K562 (cell line): ENCODE data around the gene PIGV. TPM values are rescaled to one million over a fixed set of nuclear protein-coding genes. Genes with fewer than 3 reads are reported as not detected.

Experiments
- ATAC-seq: fragments of 200-7000 bp; cut with Tn5 transposase; 3 replicates; pipeline ENCODE4 v1.9.1; 2020; ENCODE audit warnings: moderate library complexity
- BruUV-seq: library from RNA; stranded (reverse); fragments of 400-500 nt; replicated peaks from 2 replicates; lab custom pipeline; 2021; lab: Mats Ljungman, UMichigan
- CTCF ChIA-PET: fragments of 300-600 bp; formaldehyde crosslinking; extraction: SDS; loops from one replicate; lab custom pipeline; 2021; ENCODE audit warnings: low intra/inter-chr PET ratio; lab: Yijun Ruan, JAX
- POLR2A ChIA-PET: fragments of 300-600, 350-650 bp; sonication (Branson Sonifier 250); formaldehyde crosslinking; extraction: SDS; loops from one replicate; lab custom pipeline; 2021; ENCODE audit warnings: antibody characterized with exemption, inconsistent platforms; lab: Yijun Ruan, JAX
- DNase-seq, 4 experiments: peaks; one replicate each; pipeline versions ENCODE4 v3.0.0 to v3.0.0-alpha.2; 2011 to 2018; ENCODE audit warnings: low spot score in 3 of 4, mixed read lengths in 3 of 4; ENCODE audit errors: extremely low read depth in 1 of 4
- FAIRE-seq: peaks from 2 replicates; lab custom pipeline; 2011; peaks lifted over from hg19 to GRCh38; lab: Jason Lieb, UNC
- H2AFZ ChIP-seq: 2 replicates; pipeline ENCODE4 v1.6.0; 2011; ENCODE audit warnings: low read depth, low read length, control low read depth, inconsistent platforms
- H3K27ac ChIP-seq: fragments of 200-600 bp; 3 replicates; pipeline ENCODE4 v1.8.0; 2011; ENCODE audit warnings: low read depth, mild to moderate bottlenecking, control low read depth, inconsistent platforms, low read length, moderate library complexity, mixed read lengths; ENCODE audit errors: extremely low read depth
- H3K27me3 ChIP-seq, 2 experiments: fragments of 300-600 bp in 1 of 2; 2 replicates in 1 of 2; 3 replicates in 1 of 2; pipeline versions ENCODE4 v1.6.0 to v1.8.0; 2011; ENCODE audit warnings: inconsistent platforms in 2 of 2, low read length in 2 of 2, mild to moderate bottlenecking in 1 of 2, mixed read lengths in 1 of 2, moderate library complexity in 1 of 2; ENCODE audit not compliant: control insufficient read depth in 2 of 2, insufficient read depth in 2 of 2
- H3K36me3 ChIP-seq: fragments of 300-600 bp; 3 replicates; pipeline ENCODE4 v1.8.0; 2011; ENCODE audit warnings: mild to moderate bottlenecking, low read length, inconsistent platforms; ENCODE audit not compliant: control insufficient read depth, insufficient read depth
- H3K4me1 ChIP-seq, 2 experiments: fragments of 200-600 bp in 1 of 2; replicated peaks in 1 of 2; 2 replicates in 1 of 2; 3 replicates in 1 of 2; pipeline versions ENCODE4 v1.5.1 to v1.8.0; 2011; ENCODE audit warnings: inconsistent platforms in 2 of 2, low read length in 2 of 2, mild to moderate bottlenecking in 1 of 2, mixed read lengths in 1 of 2, moderate library complexity in 1 of 2; ENCODE audit not compliant: control insufficient read depth in 2 of 2, insufficient read depth in 2 of 2
- H3K4me2 ChIP-seq: 2 replicates; pipeline ENCODE4 v1.6.1; 2011; ENCODE audit warnings: low read length, control low read depth, inconsistent platforms, mixed read lengths; ENCODE audit not compliant: insufficient read depth
- H3K4me3 ChIP-seq: fragments of 200-600 bp; sonication (generic), shearing (Covaris generic); 2 replicates; pipeline ENCODE4 v1.5.1; 2016; ENCODE audit warnings: control low read depth, inconsistent platforms
- H3K79me2 ChIP-seq: fragments of 200-600 bp; 3 replicates; pipeline ENCODE4 v1.8.0; 2011; ENCODE audit warnings: low read length, inconsistent platforms; ENCODE audit not compliant: control insufficient read depth, insufficient read depth
- H3K9ac ChIP-seq, 2 experiments: 2 replicates each; pipeline versions ENCODE4 v1.6.0 to v1.6.1; 2011; ENCODE audit warnings: low read depth in 2 of 2, low read length in 2 of 2, control low read depth in 1 of 2, inconsistent platforms in 1 of 2, mild to moderate bottlenecking in 1 of 2, mixed read lengths in 1 of 2; ENCODE audit not compliant: insufficient read depth in 1 of 2
- H3K9me1 ChIP-seq: one replicate; pipeline ENCODE4 v1.6.0; 2011; ENCODE audit warnings: inconsistent platforms, mild to moderate bottlenecking, low read length, moderate library complexity; ENCODE audit not compliant: control insufficient read depth, insufficient read depth
- H3K9me3 ChIP-seq: replicated peaks from 2 replicates; pipeline ENCODE4 v1.5.1; 2011; ENCODE audit warnings: low read depth, low read length, inconsistent platforms; ENCODE audit not compliant: control insufficient read depth, insufficient read depth
- H4K20me1 ChIP-seq: replicated peaks from 2 replicates; pipeline ENCODE4 v1.6.1; 2011; ENCODE audit warnings: low read length, inconsistent platforms, mixed read lengths; ENCODE audit not compliant: control insufficient read depth, insufficient read depth
- KLF16 ChIP-seq: IDR thresholded peaks from 2 replicates; pipeline ENCODE4 v1.6.1; 2016; ENCODE audit warnings: antibody characterized with exemption
- RBM25 ChIP-seq: fragments of 200-400 bp; formaldehyde crosslinking; IDR thresholded peaks from 2 replicates; pipeline ENCODE4 v1.6.1; 2018; ENCODE audit warnings: low read length, low read depth, moderate library complexity; ENCODE audit not compliant: severe bottlenecking
- TBP ChIP-seq: optimal IDR thresholded peaks from 2 replicates; pipeline ENCODE3; 2011; ENCODE audit warnings: low read depth, low read length, improper control_type of control experiment
- ZNF431 ChIP-seq: sonication (generic); formaldehyde crosslinking; IDR thresholded peaks from 2 replicates; pipeline ENCODE4 v1.8.0; 2022; ENCODE audit warnings: mild to moderate bottlenecking, missing genetic modification reagents
- ZNF584 ChIP-seq: fragments of 200-800 bp; sonication (Bioruptor generic); IDR thresholded peaks from 2 replicates; pipeline ENCODE4 v1.6.1; 2016; ENCODE audit warnings: low read depth, mild to moderate bottlenecking, missing genetic modification characterization, missing compliant biosample characterization
- WGBS: fragments of 100-300 bp; shearing (Covaris generic); methylation state at CpG from one replicate; pipeline ENCODE4 v1.1.6; 2016; ENCODE audit warnings: low coverage, mixed read lengths; ENCODE audit not compliant: insufficient coverage; ENCODE audit errors: missing lambda C conversion rate; 5-methylcytosine and 5-hydroxymethylcytosine counted together
- in situ Hi-C: fragments of 300-500 bp; cut with MboI; formaldehyde crosslinking; loops from 4 replicates; pipeline ENCODE4 v1.15.0; 2018; ENCODE audit warnings: inconsistent platforms, mixed read lengths
- intact Hi-C: fragments of 100-400 bp; cut with micrococcal nuclease; formaldehyde crosslinking; loops from 2 replicates; pipeline ENCODE4 v1.14.2; 2022
- polyA plus RNA-seq, 8 experiments: library from polyadenylated mRNA; depleted of rRNA in 4 of 8; stranded (reverse) in 5 of 8; unstranded in 3 of 8; fragments of >200 nt; fragmentation: Nextera tagmentation in 2 of 8; fragmentation: Illumina TruSeq in 1 of 8; extraction: Ambion mirVana in 2 of 8; extraction: Trizol in 1 of 8; gene quantifications; 2 replicates each; pipeline versions ENCODE4 v1.2.1 to v1.2.3, GENCODE V29; 2011 to 2014; ENCODE audit warnings: inconsistent platforms in 1 of 8, missing spikeins in 1 of 8
- total RNA-seq, 7 experiments: library from RNA; depleted of rRNA in 6 of 7; stranded (reverse); fragments of >200 nt in 6 of 7; fragmentation: Illumina TruSeq in 2 of 7; extraction: Trizol in 2 of 7; gene quantifications; 2 replicates each; pipeline versions ENCODE4 v1.2.1 to v1.2.3, GENCODE V29; 2011 to 2021; ENCODE audit warnings: low replicate concordance in 1 of 7
- TF ChIP-seq, protein P1 (sequence below): fragments of 200-800 bp; sonication (Bioruptor generic); IDR thresholded peaks from 2 replicates; pipeline ENCODE4 v1.6.1; 2017; ENCODE audit warnings: missing genetic modification characterization, missing compliant biosample characterization
- TF ChIP-seq, protein P2 (sequence below): fragments of 250-450 bp; sonication (Bioruptor Pico); IDR thresholded peaks from 2 replicates; pipeline ENCODE4 v1.8.0; 2022; ENCODE audit warnings: moderate library complexity, mild to moderate bottlenecking, inconsistent platforms

Gene PIGV
- total and polyA plus RNA-seq, 9 of the 15 experiments (the other 6 are each of a cell fraction or from before 2014, with no cell fraction given), result 8.4 to 21.8 (median 11.7) TPM

DNA sequence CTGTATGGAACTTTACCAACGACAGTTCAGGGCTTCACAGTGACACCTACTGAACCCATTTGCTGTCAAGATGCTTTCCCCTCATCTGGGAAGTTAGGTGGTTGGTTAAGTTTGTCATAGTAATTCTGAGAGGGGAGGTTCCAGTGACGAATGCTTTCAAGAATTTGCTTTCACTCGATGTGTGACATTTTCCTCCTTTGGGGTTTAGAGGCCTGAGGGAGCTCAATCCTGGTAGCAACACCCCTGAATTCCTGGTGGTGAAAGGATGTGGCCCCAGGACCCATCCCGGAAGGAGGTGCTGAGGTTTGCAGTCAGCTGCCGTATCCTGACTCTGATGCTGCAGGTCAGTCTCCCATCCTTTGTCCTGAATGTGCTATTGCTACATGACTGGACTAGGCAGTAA is 2.8 kb downstream of the PIGV start (continued):
- no peak for TF ChIP-seq TBP
- TF ChIP-seq, all 486 proteins: peak for 0

DNA sequence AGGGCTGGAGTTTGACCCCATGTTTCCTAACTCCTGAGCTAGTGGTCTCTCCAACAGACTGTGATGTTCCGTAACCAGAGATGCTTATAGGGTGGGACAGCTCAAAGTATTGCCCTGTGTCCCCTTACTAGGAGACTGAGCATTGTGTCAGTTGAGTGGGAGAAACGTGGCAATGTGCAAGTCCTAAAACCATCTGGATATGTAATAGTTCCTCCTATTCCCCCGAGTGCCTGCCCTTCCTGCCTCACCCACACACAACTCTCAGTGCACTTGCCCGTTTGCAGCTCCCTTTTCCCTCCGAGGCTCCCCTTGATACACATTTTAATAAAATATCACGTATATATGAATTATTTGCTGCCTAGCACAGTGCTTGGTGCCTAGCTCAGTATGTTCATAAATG is 3.4 kb downstream of the PIGV start:
- ChIA-PET CTCF (interaction anchor here (5.0 kb wide), 1 partner anchor 188 kb away, joined by 80 read pairs; no protein-coding TSS in a partner anchor), POLR2A (interaction anchor here (0.6 to 9.2 kb wide), 9 partner anchors 8 to 1791 kb away, joined by 3 to 112 read pairs (median 3); partner anchors contain the start of gene ARID1A)
- H3K27me3 ChIP-seq, result no peaks in the 10 kb centered on the region
- DNase-seq (no peak), FAIRE-seq (no peak), ATAC-seq (no peak)
- H3K9ac ChIP-seq, result no peak overlapping the region; a peak in 1 of 4 replicates
- no peak overlapping the region for H2AFZ ChIP-seq
- BruUV-seq, result no TSS peak
- H3K9me3 ChIP-seq, result no peaks in the 10 kb centered on the region
- H3K4me3 ChIP-seq, result no peak overlapping the region
- 30% methylated on average over 6 of the region's 6 CpGs for WGBS
- H3K4me1 ChIP-seq, result peaks cover 33 to 51% of the 10 kb centered on the region in 2 experiments
- no peaks in the 10 kb centered on the region for H3K9me1 ChIP-seq
- no peaks in the 10 kb centered on the region for H4K20me1 ChIP-seq
- H3K4me2 ChIP-seq, result peak overlapping the region; percentile 49
- in situ Hi-C loops, result no loop called here
- intact Hi-C loops, result loop anchor here (5.0 kb wide), 1 partner anchor 86 kb away; no protein-coding TSS in a partner anchor
- peaks cover 13% of the 10 kb centered on the region; the same call in 1 of the 3 replicates for H3K36me3 ChIP-seq
- H3K79me2 ChIP-seq, result peaks cover 33% of the 10 kb centered on the region
- H3K27ac ChIP-seq, result peak overlapping the region; percentile 29
- 0 out of 2 replicates have a peak, but pooled peaks have one; percentile 31 for TF ChIP-seq ZNF431 (CRISPR knock-in tag)
- TF ChIP-seq, protein P1, sequence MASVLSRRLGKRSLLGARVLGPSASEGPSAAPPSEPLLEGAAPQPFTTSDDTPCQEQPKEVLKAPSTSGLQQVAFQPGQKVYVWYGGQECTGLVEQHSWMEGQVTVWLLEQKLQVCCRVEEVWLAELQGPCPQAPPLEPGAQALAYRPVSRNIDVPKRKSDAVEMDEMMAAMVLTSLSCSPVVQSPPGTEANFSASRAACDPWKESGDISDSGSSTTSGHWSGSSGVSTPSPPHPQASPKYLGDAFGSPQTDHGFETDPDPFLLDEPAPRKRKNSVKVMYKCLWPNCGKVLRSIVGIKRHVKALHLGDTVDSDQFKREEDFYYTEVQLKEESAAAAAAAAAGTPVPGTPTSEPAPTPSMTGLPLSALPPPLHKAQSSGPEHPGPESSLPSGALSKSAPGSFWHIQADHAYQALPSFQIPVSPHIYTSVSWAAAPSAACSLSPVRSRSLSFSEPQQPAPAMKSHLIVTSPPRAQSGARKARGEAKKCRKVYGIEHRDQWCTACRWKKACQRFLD (CRISPR knock-in tag), result peak; percentile 3; the same call in 1 of the 2 replicates
- TF ChIP-seq KLF16, result no peak
- TF ChIP-seq, protein P2, sequence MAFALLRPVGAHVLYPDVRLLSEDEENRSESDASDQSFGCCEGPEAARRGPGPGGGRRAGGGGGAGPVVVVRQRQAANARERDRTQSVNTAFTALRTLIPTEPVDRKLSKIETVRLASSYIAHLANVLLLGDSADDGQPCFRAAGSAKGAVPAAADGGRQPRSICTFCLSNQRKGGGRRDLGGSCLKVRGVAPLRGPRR (CRISPR knock-in tag), result 0 out of 2 replicates have a peak, but pooled peaks have one; percentile 57
- 0 out of 2 replicates have a peak, but pooled peaks have one; percentile 6 for TF ChIP-seq ZNF584 (CRISPR knock-in tag)
- peak; percentile 16 for TF ChIP-seq RBM25
